22Rv1 (cell line): ENCODE data around the gene PWP2.
"Not testable (repeated sequence)": the region's sequence is repeated elsewhere in the genome, so short reads cannot be mapped to it uniquely, and the experiment has no call there.

Experiments used
- H3K27ac ChIP-seq: fragments of 450-650 bp; 2 replicates; pipeline ENCODE4 v1.5.1; 2017

PWP2 gene

DNA sequence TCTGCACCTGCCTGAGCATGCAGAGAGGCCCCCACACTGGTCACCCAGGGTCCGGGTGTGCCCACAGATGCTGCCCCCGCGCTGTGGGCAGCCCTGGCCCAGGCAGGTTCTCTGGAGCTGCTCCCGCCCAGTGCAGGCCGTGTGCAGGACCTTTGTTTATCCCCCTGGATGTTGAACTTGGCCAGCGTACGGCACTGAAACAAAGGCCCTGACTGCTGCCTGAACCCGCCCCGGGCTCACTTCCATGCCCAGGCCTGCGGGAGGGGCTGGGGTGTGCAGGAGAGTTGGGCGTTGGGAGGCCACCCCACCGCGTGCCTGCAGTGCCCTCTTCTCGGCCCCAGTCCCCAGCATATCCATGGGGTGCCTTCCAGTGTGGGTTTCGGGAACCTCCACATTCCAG is 58.7 kb downstream of the PWP2 start:
- H3K27ac ChIP-seq: not testable (repeated sequence)

DNA sequence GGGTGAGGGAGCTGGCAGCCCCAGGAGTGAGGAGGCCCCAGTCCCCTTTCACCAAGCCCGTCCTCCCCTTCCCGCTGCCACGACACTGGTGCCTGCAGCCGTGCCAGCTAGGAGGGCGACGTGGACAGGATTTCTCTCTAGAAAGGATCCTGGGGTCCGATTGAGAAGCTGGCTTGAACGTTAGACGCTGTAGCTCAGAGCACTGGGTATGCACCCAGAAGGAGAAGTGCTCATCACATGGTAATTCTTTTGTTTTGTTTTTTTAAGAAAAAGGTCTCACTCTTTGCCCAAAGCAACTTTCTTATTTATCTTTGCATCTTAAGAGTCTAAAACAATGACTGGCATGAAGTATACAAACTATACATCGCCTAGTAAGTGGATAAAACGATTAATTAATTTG is 60.3 kb downstream of the PWP2 start:
- not testable (repeated sequence) for H3K27ac ChIP-seq

DNA sequence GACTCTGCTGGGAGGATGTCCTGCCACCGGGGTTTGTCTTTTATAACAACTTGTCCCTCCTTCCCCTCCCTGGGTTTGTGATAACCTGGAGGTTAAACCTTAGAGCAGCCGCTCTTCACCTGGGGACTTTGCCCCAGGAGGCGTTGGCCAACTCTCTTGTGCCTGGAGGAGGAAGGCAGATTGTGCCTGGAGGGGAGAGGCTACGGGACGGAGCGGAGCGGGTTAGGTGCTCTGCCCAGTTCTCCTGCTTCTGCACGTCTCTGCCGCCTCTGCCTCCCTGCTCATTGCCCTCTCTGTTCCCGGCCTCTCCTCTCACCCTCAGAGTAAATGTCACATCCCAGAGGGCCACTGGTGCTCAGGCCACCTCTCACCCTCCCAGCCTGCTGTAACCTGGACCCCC is 63.1 kb downstream of the PWP2 start:
- H3K27ac ChIP-seq: not testable (repeated sequence)

DNA sequence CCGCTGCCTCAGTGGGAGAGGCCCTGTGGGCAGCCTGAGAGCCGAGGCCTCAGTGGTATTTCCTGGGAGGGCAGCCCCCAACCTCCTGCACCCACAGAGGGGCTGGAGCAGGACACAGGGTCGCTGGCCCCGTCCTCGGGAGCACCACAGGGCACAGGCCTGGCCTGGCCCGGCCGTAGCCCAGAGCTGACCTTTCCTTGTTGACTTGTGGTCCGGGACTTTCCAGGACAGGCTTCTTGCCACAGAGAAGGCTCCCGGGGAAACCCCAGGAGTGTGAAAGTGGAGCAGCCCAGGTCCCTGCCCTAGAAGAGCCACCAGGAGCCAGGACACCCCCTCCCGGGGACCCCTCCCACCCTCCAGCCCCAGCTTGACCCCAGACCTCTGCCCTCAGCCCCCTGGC is 63.7 kb downstream of the PWP2 start:
- not testable (repeated sequence) for H3K27ac ChIP-seq

DNA sequence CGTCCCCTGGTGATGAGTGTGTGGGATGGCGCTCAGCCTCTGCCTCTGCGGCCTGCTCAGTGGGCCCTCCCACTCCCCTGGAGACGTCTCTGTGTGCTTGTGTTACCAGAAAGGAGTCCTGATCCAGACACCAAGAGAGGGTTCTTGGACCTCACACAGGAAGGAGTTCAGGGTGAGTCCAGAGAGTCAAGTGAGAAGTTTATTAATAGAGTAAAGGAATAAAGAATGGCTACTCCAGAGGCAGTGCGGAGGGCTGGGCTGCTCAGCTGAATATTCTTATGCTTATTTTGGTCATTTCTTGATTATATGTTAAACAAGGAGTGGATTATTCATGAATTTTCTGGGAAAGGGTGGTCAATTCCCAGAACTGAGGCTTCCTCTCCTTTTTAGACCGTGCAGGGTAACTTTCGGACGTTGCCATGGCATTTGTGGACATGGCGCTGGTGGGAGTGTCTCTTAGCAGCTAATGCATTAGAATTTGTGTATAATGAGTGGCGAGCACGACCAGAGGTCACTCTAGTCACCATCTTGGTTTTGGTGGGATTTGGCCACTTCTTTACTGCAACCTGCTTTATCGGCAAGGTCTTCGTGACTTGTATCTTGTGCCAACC is 64.9 kb downstream of the PWP2 start:
- not testable (repeated sequence) for H3K27ac ChIP-seq

DNA sequence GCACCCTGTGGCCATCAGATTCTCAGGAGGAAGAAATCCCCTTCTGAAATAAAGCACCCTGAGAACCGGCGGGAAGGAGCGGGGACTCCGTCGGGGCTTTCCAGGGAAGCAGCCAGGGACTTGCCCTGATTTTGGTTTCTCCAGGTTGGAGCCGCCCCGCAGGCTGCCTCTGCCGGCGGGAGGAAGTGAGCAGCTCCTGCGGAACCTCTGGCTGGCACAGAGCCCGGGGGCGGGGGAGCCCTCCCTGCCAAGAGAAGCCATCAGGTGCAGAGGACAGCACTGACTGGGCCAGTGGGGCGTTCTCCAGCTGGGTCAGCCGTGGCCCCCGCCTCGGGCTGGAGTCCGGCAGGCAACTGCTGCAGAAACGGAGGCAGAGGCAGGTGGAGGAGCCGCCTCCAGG is 65.5 kb downstream of the PWP2 start:
- H3K27ac ChIP-seq: not testable (repeated sequence)

DNA sequence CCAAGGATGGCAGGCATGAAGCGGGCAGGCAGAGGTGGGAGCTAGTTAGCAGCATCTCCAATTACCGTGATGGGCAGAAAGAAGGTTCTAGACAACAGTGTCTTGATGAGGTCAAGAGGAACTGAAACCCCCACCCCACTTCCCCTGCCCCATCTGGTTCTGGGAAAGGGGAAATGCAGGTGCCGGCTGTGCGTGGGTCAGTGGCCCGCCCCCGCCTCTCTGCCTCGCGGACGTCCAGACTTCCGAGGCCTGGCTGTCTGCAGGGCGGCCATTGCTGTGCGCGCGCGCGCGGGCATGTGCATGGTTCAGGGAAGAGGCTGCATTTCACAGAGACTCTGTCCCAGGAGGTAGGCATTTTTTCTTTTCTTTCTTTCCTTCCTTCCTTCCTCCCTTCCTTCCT is 68.0 kb downstream of the PWP2 start:
- not testable (repeated sequence) for H3K27ac ChIP-seq

DNA sequence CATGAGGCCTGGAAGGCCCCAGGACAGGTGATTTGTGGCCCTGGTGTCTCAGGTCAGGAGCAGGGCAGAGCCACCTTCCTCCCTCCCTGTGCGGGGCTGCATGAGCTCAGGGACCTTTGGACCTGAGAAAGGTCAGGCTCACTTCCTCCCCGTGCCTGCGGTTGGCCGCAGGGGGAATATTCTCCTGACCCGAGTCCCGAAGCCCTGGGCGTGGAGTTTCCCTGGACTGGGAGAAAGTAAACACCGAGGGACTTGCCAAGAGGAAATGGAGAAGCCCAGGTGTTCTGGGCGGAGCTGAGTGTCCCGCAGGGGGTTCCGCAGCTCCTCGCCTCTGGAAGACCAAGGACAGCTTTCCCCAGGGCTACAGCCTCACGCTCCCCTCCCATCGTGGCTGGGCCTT is 68.9 kb downstream of the PWP2 start:
- H3K27ac ChIP-seq: not testable (repeated sequence)
